HFF-Myc (cell line): ENCODE results near the gene GSTCD.

ENCODE experiments used
- DNase-seq: peaks from one replicate; pipeline ENCODE4 v3.0.0-alpha.2; 2011; ENCODE audit warnings: low read depth; ENCODE audit errors: extremely low read depth
- H3K4me3 ChIP-seq: replicated peaks from 2 replicates; pipeline ENCODE4 v1.5.1; 2011; ENCODE audit warnings: low read depth, mild to moderate bottlenecking, control low read depth, low read length
- CTCF ChIP-seq: IDR thresholded peaks from 2 replicates; pipeline ENCODE4 v1.5.1; 2012; ENCODE audit warnings: mild to moderate bottlenecking, low read depth, low read length, control low read depth; ENCODE audit errors: missing control alignments

GSTCD gene

GRCh38 chr4:105878668-105879067 is 170.1 kb downstream of the GSTCD start:
- no peak overlapping the region for H3K4me3 ChIP-seq
- no peak for TF ChIP-seq CTCF
- DNase-seq, result no peak

- H3K4me3 ChIP-seq, result no peak overlapping the region
- TF ChIP-seq CTCF, result no peak
- no peak for DNase-seq
Observed at GRCh38 chr4:105887508-105887907, 178.9 kb downstream of the GSTCD start.

DNA sequence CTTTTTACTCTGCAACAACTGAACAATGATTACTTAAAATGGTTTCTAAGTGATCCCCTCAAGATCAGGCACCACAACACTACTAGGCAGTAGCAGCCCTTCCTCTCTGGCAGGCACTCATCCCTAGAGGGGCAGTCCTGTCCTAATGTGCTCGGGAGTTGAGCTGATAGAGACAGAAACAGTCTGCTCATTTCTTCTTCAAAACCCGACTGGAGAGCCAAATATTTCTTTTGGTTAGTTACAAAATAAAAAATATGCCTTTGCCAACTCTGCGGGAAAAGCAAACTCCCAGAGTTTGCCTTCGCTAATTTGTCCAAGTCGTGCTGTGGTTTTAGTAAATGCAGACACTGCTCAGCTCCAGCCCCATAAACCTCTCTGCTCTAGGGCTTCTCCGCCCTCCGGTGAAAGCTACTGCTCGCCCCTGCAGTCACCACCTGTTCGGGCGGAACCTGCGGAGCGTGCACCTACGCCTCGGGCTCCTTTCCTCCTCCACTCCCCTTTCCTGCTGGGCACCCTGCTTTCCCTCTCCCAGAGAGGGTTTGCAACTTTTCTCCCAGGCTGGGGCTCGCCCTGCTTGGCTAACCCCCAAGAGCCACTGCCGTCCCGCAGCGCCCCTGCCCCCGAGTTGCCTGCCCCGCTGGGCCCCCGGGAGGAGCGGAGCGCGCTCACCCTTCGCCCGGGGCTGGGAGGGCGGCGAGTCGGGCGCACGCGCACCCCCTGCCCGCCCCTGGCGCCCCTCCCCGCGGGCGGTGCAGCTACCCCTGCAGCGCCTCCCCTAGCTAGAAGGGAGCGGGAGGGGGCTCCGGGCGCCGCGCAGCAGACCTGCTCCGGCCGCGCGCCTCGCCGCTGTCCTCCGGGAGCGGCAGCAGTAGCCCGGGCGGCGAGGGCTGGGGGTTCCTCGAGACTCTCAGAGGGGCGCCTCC is 186.3 kb downstream of the GSTCD start, which contains the start of gene NPNT:
TSS of gene NPNT (plus strand) at position 812 of the 923 bp plus-strand sequence. CDS start 182 bp downstream, outside the sequence.
- no peak within 1 kb of the TSS for H3K4me3 ChIP-seq
- no peak for TF ChIP-seq CTCF
- no peak for DNase-seq

DNA sequence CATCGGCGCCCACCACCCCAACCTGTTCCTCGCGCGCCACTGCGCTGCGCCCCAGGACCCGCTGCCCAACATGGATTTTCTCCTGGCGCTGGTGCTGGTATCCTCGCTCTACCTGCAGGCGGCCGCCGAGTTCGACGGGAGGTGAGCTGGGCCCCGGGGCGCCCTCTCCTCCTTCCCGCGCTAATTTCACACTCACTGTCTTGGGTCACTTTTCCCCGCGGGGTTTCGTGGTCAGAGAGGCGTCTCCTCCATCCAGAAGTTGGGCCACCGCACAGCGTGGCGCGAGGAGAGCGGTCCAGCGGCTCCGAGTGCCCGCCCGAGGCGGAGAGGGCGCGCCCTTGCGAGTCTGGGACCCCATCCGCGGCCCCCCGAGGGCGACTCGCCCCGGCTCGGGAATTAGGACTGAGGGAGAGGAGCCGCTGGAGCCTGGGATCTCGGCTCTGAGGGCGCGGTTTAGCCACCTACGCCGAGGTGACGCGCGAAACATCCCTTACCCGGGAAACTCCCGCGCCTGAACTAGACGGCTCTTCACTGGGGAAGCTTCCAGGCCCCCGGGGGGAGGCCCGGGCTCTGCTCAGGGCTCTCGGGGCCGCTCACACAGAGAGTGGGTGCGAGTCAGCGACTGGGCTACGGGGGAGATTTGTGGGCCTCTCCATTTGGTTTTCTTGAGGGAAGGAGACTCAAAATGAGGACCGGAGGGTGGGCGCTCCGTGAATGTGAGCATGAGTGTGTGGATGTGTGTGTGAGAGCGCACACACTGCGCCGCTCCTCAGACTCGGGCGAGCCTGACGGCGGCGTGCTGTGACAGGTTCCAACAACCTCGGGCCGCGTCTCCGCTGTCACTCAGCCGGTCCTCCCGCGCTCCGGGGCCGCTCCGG is 187.2 kb downstream of the GSTCD start:
- TF ChIP-seq CTCF, result no peak
- no peak overlapping the region for H3K4me3 ChIP-seq
- DNase-seq, result no peak

DNA sequence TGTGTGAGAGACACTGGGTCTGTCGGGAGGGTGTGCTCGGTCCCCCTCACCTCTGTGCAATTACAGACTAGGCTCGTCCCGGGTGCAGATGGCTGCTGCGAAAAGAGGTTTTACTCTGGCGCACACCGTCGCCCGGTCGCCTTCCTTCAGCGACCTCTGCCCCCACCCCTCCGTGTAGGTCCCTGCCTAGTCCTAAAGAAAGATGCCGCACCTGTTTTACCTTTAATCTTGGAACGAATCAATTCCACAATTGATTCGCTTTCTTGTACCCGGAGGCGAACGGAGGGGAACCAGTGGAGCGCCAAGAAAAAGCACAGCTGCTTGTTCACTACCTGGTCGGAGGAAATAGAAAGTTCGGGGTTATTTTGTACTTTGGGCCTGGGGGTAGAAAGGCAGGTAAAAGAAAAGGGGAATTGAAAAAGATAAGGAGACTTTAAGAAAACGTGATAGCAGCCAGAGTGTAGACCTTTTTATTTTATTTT is 187.9 kb downstream of the GSTCD start:
- no peak for DNase-seq
- TF ChIP-seq CTCF, result no peak
- no peak overlapping the region for H3K4me3 ChIP-seq
